Hematopoietic multipotent progenitor cell treated with erythropoietin and hydrocortisone succinate and interleukin-3 and kit ligand, for 8 days (in vitro differentiated cells): Measurements from ENCODE around the gene ADH6.
"Not testable (repeated sequence)": the region's sequence is repeated elsewhere in the genome, so short reads cannot be mapped to it uniquely, and the experiment has no call there.

Source experiments
- DNase-seq: peaks from one replicate; pipeline ENCODE4 v3.0.0-alpha.2; 2015

Gene ADH6

GRCh38 chr4:99219072-99219471, at the start of gene ADH6:
ADH6 (minus strand) TSS chr4:99219246; CDS start chr4:99219152, 94 bp downstream.
- no peak for DNase-seq

- DNase-seq, result no peak
These were observed 45.9 kb upstream of the ADH6 start for GRCh38 chr4:99264927-99265326.

GRCh38 chr4:99252746-99253145, 33.7 kb upstream of the ADH6 start:
- no peak for DNase-seq

- no peak for DNase-seq
These were observed 29.7 kb upstream of the ADH6 start for GRCh38 chr4:99248714-99249113.

GRCh38 chr4:99235955-99236354, 16.9 kb upstream of the ADH6 start:
- no peak for DNase-seq

- DNase-seq, result no peak
These were observed 15.4 kb upstream of the ADH6 start for GRCh38 chr4:99234331-99235010.

- not testable (repeated sequence) for DNase-seq
These were observed 14.4 kb upstream of the ADH6 start for GRCh38 chr4:99233397-99233796.

- not testable (repeated sequence) for DNase-seq
These were observed 9.7 kb upstream of the ADH6 start for GRCh38 chr4:99228706-99229105.

GRCh38 chr4:99227646-99228045, 8.6 kb upstream of the ADH6 start:
- DNase-seq, result not testable (repeated sequence)

- no peak for DNase-seq
These were observed 2.9 kb upstream of the ADH6 start for GRCh38 chr4:99221980-99222379.

- DNase-seq, result no peak
These were observed 433 bp upstream of the ADH6 start for GRCh38 chr4:99219479-99219878.

GRCh38 chr4:99215521-99215920, 3.5 kb downstream of the ADH6 start:
- DNase-seq, result no peak

- no peak for DNase-seq
These were observed 8.3 kb downstream of the ADH6 start for GRCh38 chr4:99210789-99211188.

GRCh38 chr4:99209671-99210070, 9.4 kb downstream of the ADH6 start:
- DNase-seq, result no peak

GRCh38 chr4:99208719-99209075, 10.3 kb downstream of the ADH6 start:
- no peak for DNase-seq

GRCh38 chr4:99207911-99208718, 10.9 kb downstream of the ADH6 start:
- no peak for DNase-seq

- DNase-seq, result no peak
These were observed 11.8 kb downstream of the ADH6 start for GRCh38 chr4:99207069-99207743.

- peak; percentile 4 for DNase-seq
These were observed 13.7 kb downstream of the ADH6 start for GRCh38 chr4:99205153-99205979.

- DNase-seq, result no peak
These were observed 16.5 kb downstream of the ADH6 start for GRCh38 chr4:99202536-99202935.

- DNase-seq, result no peak
These were observed 17.0 kb downstream of the ADH6 start for GRCh38 chr4:99202094-99202493.

GRCh38 chr4:99201690-99202089, 17.4 kb downstream of the ADH6 start:
- no peak for DNase-seq

- no peak for DNase-seq
These were observed 18.9 kb downstream of the ADH6 start for GRCh38 chr4:99200138-99200537.

- DNase-seq, result no peak
These were observed 28.7 kb downstream of the ADH6 start for GRCh38 chr4:99190336-99190735.
